T-helper 2 cell (primary cell): ENCODE data around the gene S100B.
A peak's percentile ranks its signal among the peaks of the same experiment; 100 is the strongest.
"Not testable (repeated sequence)": the region's sequence is repeated elsewhere in the genome, so short reads cannot be mapped to it uniquely, and the experiment has no call there.

Experiments used
- DNase-seq, 5 experiments: peaks; one replicate each; pipeline versions ENCODE4 v3.0.0 to v3.0.0-alpha.2; 2012 to 2022
- total RNA-seq, 2 donors: gene quantifications; one replicate each; lab custom pipeline; 2026; lab: John Stamatoyannopoulos, UW

Gene S100B
- total RNA-seq, result 0 reads per million in 2 donors

DNA sequence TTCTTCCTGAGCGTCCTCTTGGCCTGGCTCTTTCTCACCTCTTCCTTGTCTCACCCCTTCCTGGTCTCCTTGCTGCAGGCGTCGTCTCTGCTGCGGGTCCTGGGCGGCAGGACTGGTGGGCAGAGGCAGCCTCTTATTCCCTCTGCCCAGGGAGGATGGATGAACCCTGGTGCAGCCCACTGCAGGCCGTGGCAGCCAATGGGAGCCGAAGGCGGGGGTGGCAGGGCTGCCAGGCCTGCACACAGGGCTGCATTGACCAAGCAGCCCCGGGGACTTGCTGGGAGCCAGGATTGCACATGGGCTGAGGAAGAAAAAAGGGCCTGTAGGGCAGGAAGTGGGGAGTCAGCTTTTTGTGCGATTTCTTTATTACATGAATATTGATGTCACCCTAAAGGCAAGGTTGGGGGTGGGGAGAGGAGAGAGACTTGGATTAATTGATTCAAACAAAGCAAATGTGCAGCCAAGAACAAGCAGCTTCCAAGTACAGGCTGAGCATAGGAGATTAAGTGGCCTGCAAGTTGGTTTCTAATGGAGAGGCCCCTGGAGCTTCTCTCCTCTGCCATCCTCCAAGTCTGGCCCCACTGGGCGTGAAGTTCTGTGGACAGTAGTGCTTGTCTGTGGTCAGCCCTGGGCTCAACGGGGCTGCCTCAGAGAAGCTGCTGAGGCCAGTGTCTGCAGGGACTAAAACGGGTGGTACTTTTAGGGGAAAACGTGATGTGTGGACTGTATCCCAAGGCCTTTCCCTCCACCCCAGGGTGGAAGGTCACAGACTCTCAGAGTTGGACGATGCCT, at the start of gene S100B:
Gene S100B (minus strand): TSS at position 108 of the 792 bp plus-strand sequence. CDS start 2,667 bp downstream, outside the sequence.
- peak in 1 of 5 experiments; percentile 25 for DNase-seq

DNA sequence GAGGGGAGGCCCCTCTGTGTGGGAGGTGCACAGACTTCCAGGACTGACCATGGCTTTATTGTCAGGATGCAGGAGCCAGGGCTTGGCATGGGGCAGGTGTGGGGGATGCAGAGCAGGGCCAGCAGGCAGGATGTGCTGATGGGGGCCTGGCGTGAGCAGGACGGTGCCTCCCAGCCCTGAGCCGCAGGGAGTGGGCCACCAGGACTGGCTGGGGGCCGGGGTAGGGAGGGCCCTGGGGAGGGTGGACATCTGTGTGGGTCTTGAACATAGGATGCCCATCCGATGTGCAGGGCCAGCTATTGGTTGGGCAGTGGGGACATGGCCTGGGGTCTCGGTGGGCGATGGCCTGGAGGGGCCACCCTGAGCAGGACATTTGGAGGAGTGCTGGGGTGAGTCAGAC, 46.2 kb upstream of the S100B start:
- no peak for DNase-seq

DNA sequence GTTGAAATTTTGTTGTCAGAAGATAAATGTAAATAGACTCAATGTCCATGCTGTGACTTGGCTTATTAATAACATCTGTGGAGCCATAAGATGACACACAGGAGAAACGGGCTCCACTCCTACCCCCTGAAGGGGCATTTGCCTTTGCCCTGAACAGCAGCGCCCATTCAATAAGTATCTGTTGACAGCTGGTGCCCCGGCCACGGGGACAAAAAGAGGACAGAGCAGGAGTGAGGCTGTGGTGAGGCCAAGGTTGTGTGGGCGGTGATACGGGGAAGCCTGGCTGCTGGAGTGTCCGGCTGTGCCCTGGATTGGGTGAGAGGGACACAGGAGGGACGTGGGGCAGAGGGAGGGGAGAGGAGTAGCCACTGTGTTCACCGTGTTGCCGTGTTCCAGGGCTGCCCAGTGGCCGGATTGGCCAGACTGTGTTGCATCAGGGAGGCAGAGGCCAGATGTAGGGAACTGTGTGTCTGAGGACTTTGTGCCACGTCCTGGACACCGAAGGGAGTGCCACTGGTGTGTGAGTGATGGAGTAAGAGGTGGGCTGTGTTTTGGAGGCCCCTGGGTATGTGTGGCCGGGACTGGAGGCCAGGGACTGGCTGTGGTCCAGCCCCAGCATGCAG, 45.7 kb upstream of the S100B start:
- no peak for DNase-seq

DNA sequence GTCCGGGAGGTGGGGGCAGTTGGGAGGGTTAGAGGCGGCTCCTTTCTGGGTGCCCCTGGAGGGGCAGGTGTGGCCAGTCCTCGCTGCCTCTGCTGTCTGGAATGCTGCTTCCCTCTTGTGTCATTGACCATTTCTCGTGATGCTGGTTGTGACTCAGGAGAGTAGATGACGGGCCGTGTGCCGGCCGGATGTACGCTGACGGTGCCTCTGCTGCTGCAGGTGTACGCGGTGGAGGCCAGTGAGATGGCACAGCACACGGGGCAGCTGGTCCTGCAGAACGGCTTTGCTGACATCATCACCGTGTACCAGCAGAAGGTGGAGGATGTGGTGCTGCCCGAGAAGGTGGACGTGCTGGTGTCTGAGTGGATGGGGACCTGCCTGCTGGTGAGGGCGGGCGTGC, 44.5 kb upstream of the S100B start:
- no peak for DNase-seq

DNA sequence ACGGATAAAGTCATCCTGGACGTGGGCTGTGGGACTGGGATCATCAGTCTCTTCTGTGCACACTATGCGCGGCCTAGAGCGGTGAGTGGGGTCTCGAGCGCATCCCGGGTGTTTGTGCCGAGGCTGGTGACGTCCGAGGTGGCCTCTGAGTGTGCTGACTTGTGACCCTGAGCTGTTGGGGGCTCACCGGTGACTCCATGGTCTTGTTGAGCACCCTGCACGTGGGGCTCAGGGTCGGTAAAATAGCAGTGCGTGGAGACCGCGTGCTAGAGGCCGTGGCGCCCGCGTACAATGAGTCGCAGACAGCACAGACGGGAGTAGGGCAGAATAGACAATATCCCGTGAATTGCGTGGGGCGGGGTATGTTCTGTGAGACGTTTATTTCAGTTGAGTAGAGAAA, 43.7 kb upstream of the S100B start:
- no peak for DNase-seq

DNA sequence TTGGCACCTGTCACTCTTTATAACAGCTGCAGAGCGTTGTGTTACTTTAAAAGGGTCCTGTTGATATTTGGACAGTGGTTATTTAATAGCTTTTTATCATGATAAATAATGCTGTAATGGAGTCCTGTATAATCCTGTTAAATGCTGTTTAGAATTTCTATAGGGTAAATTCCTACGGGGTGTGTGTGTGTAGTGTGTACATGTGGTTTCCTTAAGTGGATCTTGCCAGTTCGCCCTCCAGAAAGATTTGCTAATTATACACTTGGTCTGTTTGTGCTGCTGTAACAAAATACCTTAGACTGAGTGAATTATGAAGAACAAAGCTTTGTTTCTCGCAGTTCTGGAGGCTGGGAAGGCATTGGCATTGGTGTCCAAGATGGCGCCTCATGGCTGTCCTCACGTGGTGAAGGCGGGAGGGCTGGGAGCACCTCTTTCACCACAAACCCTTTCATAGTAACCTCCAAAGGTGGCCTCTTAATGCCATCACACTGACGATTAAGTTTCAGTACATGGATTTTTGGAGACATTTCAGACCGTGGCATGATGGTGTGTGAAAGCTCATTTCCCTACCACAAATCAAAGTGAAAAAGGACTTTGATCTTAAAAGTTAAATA, 41.8 kb upstream of the S100B start:
- no peak for DNase-seq

DNA sequence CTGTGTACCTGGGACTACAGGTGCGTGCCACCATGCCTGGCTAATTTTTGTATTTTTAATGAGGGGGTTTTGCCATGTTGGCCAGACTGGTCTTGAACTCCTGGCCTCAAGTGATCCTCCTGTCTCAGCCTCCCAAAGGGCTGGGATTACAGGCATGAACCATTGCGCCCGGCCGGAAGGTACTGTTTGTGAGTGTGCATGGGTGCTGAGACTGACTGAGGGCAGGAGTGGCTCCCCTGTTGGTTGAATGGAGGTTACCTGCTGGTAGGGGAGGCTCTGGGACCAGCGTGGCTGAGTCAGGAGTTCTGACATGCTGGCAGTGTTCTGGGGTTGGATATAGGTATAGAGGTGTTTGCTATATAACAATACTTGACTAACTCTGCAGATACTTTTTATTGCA, 41.0 kb upstream of the S100B start:
- no peak for DNase-seq

DNA sequence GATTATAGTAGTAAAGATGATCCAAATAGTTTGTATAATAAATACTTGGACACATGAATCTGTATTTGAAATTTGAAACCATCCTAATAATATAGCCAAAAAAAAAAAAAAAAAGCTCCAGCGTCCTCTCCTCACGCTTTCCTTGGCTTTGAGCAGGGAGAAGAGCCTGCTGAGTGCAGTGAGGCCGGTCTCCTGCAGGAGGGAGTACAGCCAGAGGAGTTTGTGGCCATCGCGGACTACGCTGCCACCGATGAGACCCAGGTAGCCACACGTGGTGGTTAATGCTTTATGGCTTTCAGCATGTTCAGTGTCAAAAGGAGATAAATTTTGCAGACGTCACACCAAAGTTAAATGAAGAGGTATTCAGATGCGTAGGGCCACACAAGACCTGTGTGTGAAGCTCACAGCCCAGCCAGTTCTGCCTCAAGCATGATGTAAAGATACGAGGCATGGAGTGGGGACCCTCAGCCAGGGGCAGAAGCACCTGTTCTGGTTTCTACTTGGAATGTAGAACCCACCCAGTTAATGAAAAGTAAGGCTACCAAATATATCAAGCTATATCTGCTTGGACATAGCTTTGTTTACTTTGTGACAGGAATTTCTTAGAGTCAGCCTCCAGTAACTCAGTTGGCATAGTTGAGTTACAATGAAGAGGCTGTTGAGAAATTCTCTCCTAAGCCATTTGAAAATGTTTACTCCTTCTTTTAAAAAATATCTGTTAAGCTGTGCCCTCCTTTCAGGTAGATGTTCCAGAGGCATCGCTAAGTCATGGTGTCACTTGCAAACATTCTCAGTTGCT, 38.7 kb upstream of the S100B start:
- DNase-seq, result no peak

DNA sequence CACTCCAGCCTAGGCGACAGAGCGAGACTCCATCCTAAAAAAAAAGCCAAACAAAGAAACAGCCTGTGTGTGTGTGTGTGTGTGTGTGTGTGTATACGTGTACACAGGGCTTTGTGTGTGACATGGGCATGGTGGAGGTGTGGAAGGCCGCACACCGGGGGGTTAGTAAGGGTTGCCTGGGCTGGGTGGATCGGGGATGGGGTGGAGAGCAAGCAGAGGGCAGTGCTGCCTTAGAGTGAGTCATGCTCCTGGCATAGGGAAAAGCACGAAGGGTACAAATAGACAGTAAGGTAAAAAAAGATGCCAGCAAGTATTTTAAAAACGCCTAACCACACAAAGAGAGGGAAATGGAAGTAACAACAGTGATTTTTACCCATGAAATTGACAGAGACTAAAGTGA, 36.8 kb upstream of the S100B start:
- no peak for DNase-seq

DNA sequence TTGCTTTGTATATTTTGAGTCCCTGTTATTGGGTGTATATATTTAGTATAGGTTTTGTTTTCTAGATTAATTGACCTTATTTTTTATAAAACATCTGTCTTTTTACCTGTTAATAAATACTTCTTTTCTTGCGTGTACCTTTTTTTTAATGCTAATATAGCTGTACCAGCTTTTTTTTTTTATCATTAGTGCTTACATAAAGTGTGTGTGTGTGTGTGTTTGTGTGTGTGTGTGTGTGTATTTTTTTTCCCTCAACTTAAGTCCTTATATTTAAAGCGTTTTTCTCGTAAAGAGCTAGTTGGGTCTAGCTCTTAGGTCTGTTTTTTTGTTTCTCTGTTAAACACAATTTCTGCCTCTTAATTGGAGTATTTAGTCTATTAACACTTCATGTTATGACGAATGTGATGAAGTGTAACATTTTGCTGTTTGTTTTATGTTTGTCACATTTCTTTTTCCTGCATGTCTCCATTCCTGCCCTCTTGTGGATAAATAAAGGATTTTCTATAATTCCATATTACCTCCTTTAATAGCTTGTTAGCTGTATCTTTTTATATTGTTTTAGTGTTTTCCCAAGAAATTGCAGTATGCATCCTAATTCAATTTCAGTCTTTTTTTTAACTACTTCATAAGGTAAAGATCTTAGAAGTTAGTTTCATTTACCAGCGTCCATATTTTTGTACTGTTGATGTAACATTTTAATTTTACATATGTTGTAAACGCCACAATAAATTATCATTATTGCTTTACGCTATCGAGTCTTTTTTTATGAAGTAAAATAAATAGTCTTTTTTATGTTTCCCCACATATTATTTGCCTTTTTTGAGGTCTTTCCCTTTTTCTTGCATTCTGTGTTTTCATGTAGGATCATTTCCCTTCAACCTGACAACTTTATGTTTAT, 34.9 kb upstream of the S100B start:
- DNase-seq, result peak in 1 of 5 experiments; percentile 29

DNA sequence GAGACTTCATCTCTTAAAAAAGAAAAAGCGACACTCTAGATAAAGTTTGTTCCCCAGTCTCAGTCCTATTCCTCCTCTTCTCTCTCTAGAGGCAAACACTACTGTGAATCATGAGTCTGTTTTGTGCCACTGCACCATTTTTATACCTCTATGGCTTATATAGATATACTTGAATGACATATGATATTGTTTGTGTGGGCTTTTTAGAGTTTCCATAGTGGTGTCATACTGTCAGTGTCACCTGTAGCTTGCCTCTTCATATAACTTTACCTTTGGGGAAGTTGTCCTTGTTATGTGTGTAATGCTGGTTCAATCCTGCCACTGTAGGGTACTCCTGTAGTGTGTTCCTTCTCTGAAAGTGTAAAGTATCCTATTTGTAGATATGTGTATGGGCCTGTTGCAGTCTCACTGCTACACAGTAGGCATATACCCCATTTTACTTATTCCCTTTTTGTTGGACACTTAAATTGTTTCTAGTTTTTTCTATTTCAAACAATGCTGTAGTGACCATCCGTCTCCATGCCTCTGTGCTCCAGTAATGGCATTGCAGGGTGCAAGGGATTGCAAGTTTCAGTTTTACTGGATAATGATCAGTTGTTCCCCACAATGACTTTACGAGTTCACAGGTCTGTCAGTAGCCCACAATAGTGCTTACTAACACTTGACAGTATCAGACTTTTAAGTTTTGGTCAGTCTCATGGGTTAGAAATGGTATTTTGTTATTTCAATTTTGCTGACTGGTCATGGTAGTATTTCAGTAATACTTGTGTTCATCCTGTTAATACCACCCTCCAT, 33.3 kb upstream of the S100B start:
- DNase-seq, result peak in 1 of 5 experiments; percentile 57

DNA sequence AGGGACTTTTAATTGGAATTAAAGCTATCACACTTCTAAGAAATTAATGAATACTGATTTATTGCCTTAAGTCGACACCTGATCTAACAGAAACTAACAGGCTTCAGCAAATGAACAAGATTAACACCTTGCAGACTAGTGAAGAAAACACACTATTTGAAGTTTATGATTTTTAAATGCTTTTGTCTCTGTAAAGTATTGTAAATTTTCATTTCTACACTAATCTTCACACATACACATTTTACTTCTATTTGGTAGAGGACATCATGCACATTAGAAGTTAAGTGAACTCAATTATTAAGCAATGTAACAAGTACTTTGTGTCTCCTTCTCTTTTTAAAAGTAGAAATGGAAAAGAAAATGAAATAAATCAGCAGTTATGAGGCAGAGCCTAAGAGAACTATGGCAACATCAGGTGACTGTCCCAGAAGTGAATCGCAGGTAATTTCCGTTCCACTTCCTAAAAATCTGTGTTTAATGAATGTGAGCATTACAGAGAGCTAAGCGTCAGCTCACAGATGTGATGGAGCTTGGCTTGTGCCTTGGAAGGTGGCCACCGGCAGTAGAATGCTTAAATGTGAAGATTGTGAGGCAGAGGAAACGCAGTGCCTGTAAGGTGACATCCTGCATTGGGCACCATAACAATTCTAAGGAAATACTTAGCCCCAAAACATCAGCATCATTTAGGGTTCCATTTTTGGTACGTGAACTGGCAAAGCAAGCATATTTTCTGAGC, 31.8 kb upstream of the S100B start:
- peak in 1 of 5 experiments; percentile 45 for DNase-seq

DNA sequence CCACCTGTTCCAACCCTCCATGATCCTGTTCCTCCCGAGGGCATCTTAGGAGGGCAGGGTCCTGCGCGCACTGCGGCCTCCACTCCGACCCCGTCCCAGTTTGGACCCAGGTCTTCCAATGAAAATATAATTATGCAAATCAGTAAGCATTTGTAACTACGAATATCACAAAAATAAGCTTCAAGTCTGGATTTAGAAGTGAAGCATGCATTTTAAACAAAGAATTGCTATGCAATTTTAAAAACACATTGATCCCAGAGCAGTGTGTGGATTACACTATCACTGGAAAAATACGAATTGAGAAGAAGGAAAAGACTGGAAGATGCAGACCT, 31.3 kb upstream of the S100B start:
- DNase-seq, result no peak

DNA sequence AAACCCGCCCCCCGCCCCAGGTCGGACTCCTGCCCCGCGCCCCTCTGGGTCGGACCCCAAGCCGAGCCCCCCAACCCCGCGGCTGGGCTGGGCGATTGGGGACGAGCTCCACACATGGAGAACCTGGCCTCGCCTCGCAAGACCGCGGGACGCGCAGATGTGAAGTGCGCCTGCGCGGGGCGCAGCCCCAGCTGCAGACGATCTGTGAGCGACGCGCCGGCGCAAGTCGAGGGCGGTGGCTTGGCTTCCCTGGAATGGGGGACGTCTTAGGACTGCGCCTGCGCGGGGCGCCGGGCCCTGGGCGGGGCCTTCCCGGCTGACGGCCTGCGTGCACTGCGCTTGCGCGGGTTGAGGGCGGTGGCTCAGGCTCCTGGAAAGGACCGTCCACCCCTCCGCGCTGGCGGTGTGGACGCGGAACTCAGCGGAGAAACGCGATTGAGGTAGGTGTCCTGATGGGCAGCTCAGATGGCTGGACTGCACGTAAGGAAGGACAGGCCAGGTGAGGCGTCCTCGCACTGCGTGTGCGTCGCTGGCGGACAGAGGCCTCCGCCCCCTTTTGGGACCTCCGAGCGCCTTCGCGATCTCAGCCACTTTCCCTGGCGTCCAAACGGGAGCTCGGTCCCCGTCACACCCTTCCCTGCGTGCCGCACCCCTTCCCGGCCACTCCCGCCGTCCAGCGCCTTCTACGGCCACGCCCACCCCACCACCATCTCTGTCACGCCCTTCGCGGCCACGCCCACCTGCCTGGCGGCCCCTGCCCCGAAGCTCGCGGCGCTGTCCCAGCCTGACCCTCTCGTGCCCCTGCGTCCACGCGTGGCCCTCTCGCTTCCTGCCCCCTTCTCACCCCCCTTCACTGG, 30.7 kb upstream of the S100B start, which contains the start of gene PRMT2:
Gene PRMT2 (plus strand): TSS at position 351 of the 857 bp plus-strand sequence. CDS start 1,278 bp downstream, outside the sequence.
- peak; percentile 93 to 98 (median 97) for DNase-seq

DNA sequence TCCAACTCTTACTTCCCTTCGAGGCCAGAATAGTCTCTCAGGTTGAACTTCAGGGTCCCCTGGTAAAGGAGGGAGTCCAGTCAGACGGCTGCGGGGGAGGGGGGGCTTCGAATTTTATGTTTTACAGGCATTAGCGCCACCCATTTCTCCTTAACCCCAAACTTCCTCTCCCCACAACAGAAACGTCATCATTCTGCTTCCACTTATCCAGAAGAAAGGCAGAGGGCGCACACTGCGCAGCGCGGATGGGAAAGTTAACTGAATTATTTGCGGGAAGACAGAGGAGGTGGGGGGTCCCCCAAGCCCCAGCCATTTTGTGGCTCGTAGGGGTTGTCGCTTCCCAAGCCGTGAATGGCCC, 30.1 kb upstream of the S100B start:
- DNase-seq, result peak in 1 of 5 experiments; percentile 65

DNA sequence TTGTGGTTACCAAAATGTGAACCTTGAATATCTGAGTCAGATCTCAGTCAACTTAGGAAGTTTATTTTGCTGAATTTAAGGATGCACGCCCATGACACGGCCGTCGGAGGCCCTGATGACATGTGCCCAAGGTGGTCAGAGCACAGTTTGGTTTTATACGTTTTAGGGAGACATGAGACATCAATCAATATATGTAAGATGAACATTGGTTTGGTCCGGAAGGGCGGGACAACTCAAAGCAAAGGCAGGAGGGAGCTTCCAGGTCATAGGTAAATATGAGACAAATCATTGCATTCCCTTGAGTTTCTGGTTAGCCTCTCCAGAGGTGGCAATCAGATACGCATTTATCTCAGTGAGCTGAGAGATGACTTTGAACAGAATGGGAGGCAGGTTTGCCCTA, 29.5 kb upstream of the S100B start:
- DNase-seq, result no peak

DNA sequence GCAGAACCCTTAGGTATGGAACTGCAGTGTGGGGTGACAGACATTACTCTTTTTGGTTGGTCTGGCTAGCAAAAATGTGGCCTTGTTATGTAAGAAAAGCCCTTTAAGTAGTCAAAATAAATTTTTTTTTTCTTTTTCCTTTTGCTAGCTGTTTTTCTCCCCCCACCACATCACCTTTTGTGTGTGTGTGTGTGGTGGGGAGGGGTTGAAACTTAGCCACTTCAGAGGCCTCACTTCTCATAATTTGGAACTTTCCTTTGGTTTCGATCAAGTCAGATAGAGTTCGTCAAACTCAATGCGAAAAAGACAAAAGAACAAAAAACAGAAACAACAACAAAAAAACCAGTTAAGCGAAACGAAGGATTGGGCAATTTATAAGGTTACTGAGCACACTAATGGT, 28.7 kb upstream of the S100B start:
- DNase-seq, result peak in 2 of 5 experiments; percentile 25 to 28

DNA sequence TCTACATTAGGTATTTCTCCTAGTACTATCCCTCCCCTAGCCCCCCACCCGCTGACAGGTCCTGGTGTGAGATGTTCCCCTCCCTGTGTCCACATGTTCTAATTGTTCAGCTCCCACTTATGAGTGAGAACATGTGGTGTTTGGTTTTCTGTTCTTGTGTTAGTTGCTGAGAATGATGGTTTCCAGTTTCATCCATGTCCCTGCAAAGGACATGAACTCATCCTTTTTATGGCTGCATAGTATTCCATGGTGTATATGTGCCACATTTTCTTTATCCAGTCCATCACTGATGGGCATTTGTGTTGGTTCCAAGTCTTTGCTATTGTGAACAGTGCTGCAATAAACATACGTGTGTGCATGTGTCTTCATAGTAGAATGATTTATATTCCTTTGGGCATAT, 26.0 kb upstream of the S100B start:
- not testable (repeated sequence) for DNase-seq

DNA sequence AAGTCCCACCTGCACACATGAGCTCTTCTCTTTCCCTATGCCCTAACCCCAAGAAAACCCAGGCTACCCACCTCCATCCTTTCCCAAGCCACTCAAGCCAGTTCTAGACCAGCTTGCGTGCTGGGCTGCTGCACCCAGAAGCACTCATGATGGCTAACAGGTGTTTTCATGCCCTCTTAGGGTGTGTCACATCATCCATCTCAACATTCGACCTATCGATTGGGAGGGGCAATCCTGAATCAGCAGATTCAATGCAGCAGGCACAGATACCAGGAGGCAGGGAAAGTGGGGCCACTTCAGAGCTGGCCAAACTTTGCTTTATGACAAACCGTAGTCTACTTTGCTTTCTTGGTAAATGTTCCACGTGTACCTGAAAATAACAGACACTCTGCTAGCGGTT, 24.0 kb upstream of the S100B start:
- DNase-seq, result no peak
